BJ (cell line): ENCODE data around the gene EIF4G3. TPM values are rescaled to one million over a fixed set of nuclear protein-coding genes. Genes with fewer than 3 reads are reported as not detected.
"Not testable (repeated sequence)": the region's sequence is repeated elsewhere in the genome, so short reads cannot be mapped to it uniquely, and the experiment has no call there.

ENCODE experiments used
- CTCF ChIA-PET: fragments of 350-600 bp; formaldehyde crosslinking; extraction: SDS; loops from one replicate; lab custom pipeline; 2021; ENCODE audit warnings: antibody characterized with exemption, inconsistent platforms; lab: Yijun Ruan, JAX
- POLR2A ChIA-PET: fragments of 300-600 bp; sonication (Branson Sonifier 250); formaldehyde crosslinking; extraction: SDS; loops from one replicate; lab custom pipeline; 2021; ENCODE audit warnings: antibody characterized with exemption; lab: Charles Lee
- DNase-seq: peaks from one replicate; pipeline ENCODE4 v3.0.0-alpha.2; 2011; ENCODE audit warnings: low read depth
- H3K27me3 ChIP-seq: 2 replicates; pipeline ENCODE4 v1.6.0; 2011; ENCODE audit warnings: low read length; ENCODE audit not compliant: control insufficient read depth, insufficient read depth
- H3K36me3 ChIP-seq: 2 replicates; pipeline ENCODE4 v1.5.1; 2011; ENCODE audit warnings: low read length; ENCODE audit not compliant: control insufficient read depth, insufficient read depth
- H3K4me3 ChIP-seq: 2 replicates; pipeline ENCODE4 v1.5.1; 2011; ENCODE audit warnings: low read depth, mild to moderate bottlenecking, control low read depth, low read length
- CTCF ChIP-seq: IDR thresholded peaks from 2 replicates; pipeline ENCODE4 v1.5.1; 2011; ENCODE audit warnings: low read depth, mild to moderate bottlenecking, control low read depth, inconsistent platforms, low read length, moderate library complexity; ENCODE audit not compliant: insufficient read depth
- polyA plus RNA-seq: library from polyadenylated mRNA; depleted of rRNA; stranded (reverse); fragments of >200 nt; gene quantifications from 2 replicates; pipeline ENCODE4 v1.2.3, GENCODE V29; 2011

Gene EIF4G3
- polyA plus RNA-seq, 1 experiment, result 62.0 TPM

- Histone ChIP-seq H3K4me3 (no peak overlapping the region), H3K27me3 (no peaks in the 10 kb centered on the region), H3K36me3 (no peaks in the 10 kb centered on the region)
- ChIA-PET CTCF (no interaction called here), POLR2A (no interaction called here)
- DNase-seq, result no peak
- TF ChIP-seq CTCF, result no peak
Observed at GRCh38 chr1:21059021-21059420, 117.7 kb downstream of the EIF4G3 start.

GRCh38 chr1:21058035-21058793 is 118.5 kb downstream of the EIF4G3 start:
- ChIA-PET POLR2A (no interaction called here), CTCF (interaction anchor here (1.2 kb wide), 1 partner anchor 13 kb away, joined by 4 read pairs; no protein-coding TSS in a partner anchor)
- DNase-seq, result no peak
- no peak for TF ChIP-seq CTCF
- no peaks in the 10 kb centered on the region for H3K36me3 ChIP-seq
- no peaks in the 10 kb centered on the region for H3K27me3 ChIP-seq
- H3K4me3 ChIP-seq, result no peak overlapping the region

- POLR2A ChIA-PET, H3K4me3 ChIP-seq, H3K36me3 ChIP-seq, H3K27me3 ChIP-seq, CTCF ChIA-PET, DNase-seq: not testable (repeated sequence)
Observed at GRCh38 chr1:21053189-21053928, 123.3 kb downstream of the EIF4G3 start.

GRCh38 chr1:21052034-21052433 is 124.7 kb downstream of the EIF4G3 start:
- H3K4me3 ChIP-seq, result no peak overlapping the region
- TF ChIP-seq CTCF, result no peak
- POLR2A ChIA-PET, result no interaction called here
- peaks cover 3% of the 10 kb centered on the region for H3K36me3 ChIP-seq
- DNase-seq, result no peak
- CTCF ChIA-PET, result no interaction called here
- H3K27me3 ChIP-seq, result no peaks in the 10 kb centered on the region

- peaks cover 3% of the 10 kb centered on the region for H3K36me3 ChIP-seq
- H3K27me3 ChIP-seq, result no peaks in the 10 kb centered on the region
- no peak for TF ChIP-seq CTCF
- POLR2A ChIA-PET, result no interaction called here
- no peak overlapping the region for H3K4me3 ChIP-seq
- CTCF ChIA-PET, result no interaction called here
- DNase-seq, result no peak
Observed at GRCh38 chr1:21051177-21051825, 125.4 kb downstream of the EIF4G3 start.
